ENCODE measurements around the gene PHACTR1.

PHACTR1 gene

GRCh38 chr6:13080462-13081188 lies 364.1 kb downstream of the PHACTR1 start:
- Histone ChIP-seq H3K4me3 (no peak overlapping the region), H3K9me3 (no peaks in the 10 kb centered on the region), H3K9ac (no peak overlapping the region), H3K27ac (no peak overlapping the region), H3K36me3 (no peaks in the 10 kb centered on the region), H3K4me1 (no peaks in the 10 kb centered on the region), H4K20me1 (no peaks in the 10 kb centered on the region), H3K4me2 (no peak overlapping the region), H3K27me3 (no peaks in the 10 kb centered on the region)
- TF ChIP-seq Cebpa-rat (IDR thresholded peaks at IDR 0.05): no peak

- Histone ChIP-seq H3K9ac (no peak overlapping the region), H3K4me2 (no peak overlapping the region), H3K4me3 (no peak overlapping the region), H3K4me1 (no peaks in the 10 kb centered on the region), H3K9me3 (no peaks in the 10 kb centered on the region), H3K27me3 (no peaks in the 10 kb centered on the region), H4K20me1 (no peaks in the 10 kb centered on the region), H3K27ac (no peak overlapping the region), H3K36me3 (no peaks in the 10 kb centered on the region)
- no peak for TF ChIP-seq Cebpa-rat (IDR thresholded peaks at IDR 0.05)
Observed at GRCh38 chr6:13081189-13081563, 364.6 kb downstream of the PHACTR1 start.

- H3K4me2 ChIP-seq: no peak overlapping the region
- H4K20me1 ChIP-seq: no peaks in the 10 kb centered on the region
- no peak for TF ChIP-seq Cebpa-rat (IDR thresholded peaks at IDR 0.05)
- H3K9ac ChIP-seq: no peak overlapping the region
- no peak overlapping the region for H3K4me3 ChIP-seq
- H3K4me1 ChIP-seq: 0 out of 2 replicates have a peak, but pooled peaks cover 6% of the 10 kb centered on the region
- no peak overlapping the region for H3K27ac ChIP-seq
- H3K27me3 ChIP-seq: no peaks in the 10 kb centered on the region
- H3K9me3 ChIP-seq: no peaks in the 10 kb centered on the region
- H3K36me3 ChIP-seq: no peaks in the 10 kb centered on the region
Observed at GRCh38 chr6:13089296-13089994, 372.9 kb downstream of the PHACTR1 start.

GRCh38 chr6:13091192-13091591 lies 374.6 kb downstream of the PHACTR1 start:
- no peaks in the 10 kb centered on the region for H3K36me3 ChIP-seq
- H3K9me3 ChIP-seq: no peaks in the 10 kb centered on the region
- no peak overlapping the region for H3K4me3 ChIP-seq
- no peak overlapping the region for H3K27ac ChIP-seq
- no peak overlapping the region for H3K4me2 ChIP-seq
- no peak for TF ChIP-seq Cebpa-rat (IDR thresholded peaks at IDR 0.05)
- H3K27me3 ChIP-seq: no peaks in the 10 kb centered on the region
- H4K20me1 ChIP-seq: no peaks in the 10 kb centered on the region
- H3K4me1 ChIP-seq: 0 out of 2 replicates have a peak, but pooled peaks cover 6% of the 10 kb centered on the region
- no peak overlapping the region for H3K9ac ChIP-seq

- TF ChIP-seq Cebpa-rat (IDR thresholded peaks at IDR 0.05): no peak
- no peaks in the 10 kb centered on the region for H3K9me3 ChIP-seq
Observed at GRCh38 chr6:13094781-13095425, 378.3 kb downstream of the PHACTR1 start.

GRCh38 chr6:13096084-13096483 lies 379.5 kb downstream of the PHACTR1 start:
- Histone ChIP-seq H3K9me3 (no peaks in the 10 kb centered on the region), H3K4me3 (no peak overlapping the region), H3K4me1 (peaks cover 15% of the 10 kb centered on the region), H3K36me3 (no peaks in the 10 kb centered on the region), H3K27me3 (no peaks in the 10 kb centered on the region), H3K27ac (no peak overlapping the region), H4K20me1 (no peaks in the 10 kb centered on the region), H3K9ac (no peak overlapping the region), H3K4me2 (no peak overlapping the region)
- TF ChIP-seq Cebpa-rat (IDR thresholded peaks at IDR 0.05): no peak

More at GRCh38 chr6:13094781-13095425, 378.3 kb downstream of the PHACTR1 start:
- no peak overlapping the region for H3K9ac ChIP-seq
- no peak overlapping the region for H3K4me3 ChIP-seq
- no peak overlapping the region for H3K4me2 ChIP-seq
- H3K27ac ChIP-seq: no peak overlapping the region
- no peaks in the 10 kb centered on the region for H4K20me1 ChIP-seq
- peaks cover 15% of the 10 kb centered on the region for H3K4me1 ChIP-seq
- no peaks in the 10 kb centered on the region for H3K27me3 ChIP-seq
- no peaks in the 10 kb centered on the region for H3K36me3 ChIP-seq

GRCh38 chr6:13097454-13097853 lies 380.9 kb downstream of the PHACTR1 start:
- no peaks in the 10 kb centered on the region for H3K27me3 ChIP-seq

GRCh38 chr6:13098006-13098405 lies 381.4 kb downstream of the PHACTR1 start:
- no peak overlapping the region for H3K27ac ChIP-seq
- H3K4me3 ChIP-seq: no peak overlapping the region
- H3K9ac ChIP-seq: no peak overlapping the region
- H4K20me1 ChIP-seq: no peaks in the 10 kb centered on the region
- H3K4me1 ChIP-seq: peaks cover 15% of the 10 kb centered on the region
- no peak overlapping the region; the same call in 1 of the 2 replicates for H3K4me2 ChIP-seq
- H3K36me3 ChIP-seq: no peaks in the 10 kb centered on the region
- no peak for TF ChIP-seq Cebpa-rat (IDR thresholded peaks at IDR 0.05)
- no peaks in the 10 kb centered on the region for H3K9me3 ChIP-seq
- H3K27me3 ChIP-seq: no peaks in the 10 kb centered on the region

More at GRCh38 chr6:13097454-13097853, 380.9 kb downstream of the PHACTR1 start:
- no peaks in the 10 kb centered on the region for H3K36me3 ChIP-seq
- no peak overlapping the region for H3K4me2 ChIP-seq
- peaks cover 15% of the 10 kb centered on the region for H3K4me1 ChIP-seq
- no peak for TF ChIP-seq Cebpa-rat (IDR thresholded peaks at IDR 0.05)
- no peak overlapping the region for H3K4me3 ChIP-seq
- no peak overlapping the region for H3K27ac ChIP-seq
- H4K20me1 ChIP-seq: no peaks in the 10 kb centered on the region
- H3K9me3 ChIP-seq: no peaks in the 10 kb centered on the region
- H3K9ac ChIP-seq: no peak overlapping the region

GRCh38 chr6:13098793-13099570 lies 382.4 kb downstream of the PHACTR1 start:
- Histone ChIP-seq H3K4me2 (peak overlapping the region; percentile 6), H3K9ac (no peak overlapping the region), H3K9me3 (no peaks in the 10 kb centered on the region), H4K20me1 (no peaks in the 10 kb centered on the region), H3K36me3 (no peaks in the 10 kb centered on the region), H3K4me3 (no peak overlapping the region), H3K27ac (no peak overlapping the region), H3K27me3 (no peaks in the 10 kb centered on the region), H3K4me1 (peaks cover 15% of the 10 kb centered on the region)
- TF ChIP-seq Cebpa-rat (IDR thresholded peaks at IDR 0.05): no peak
